ENCODE measurements around the gene APOBEC3F.
"Not testable (repeated sequence)": the region's sequence is repeated elsewhere in the genome, so short reads cannot be mapped to it uniquely, and the experiment has no call there.

APOBEC3F gene

GRCh38 chr22:39027717-39028116 lies 12.9 kb upstream of the APOBEC3F start:
- no peak for DNase-seq (ENCODE audit: low read depth)

GRCh38 chr22:39028281-39028680 lies 12.4 kb upstream of the APOBEC3F start:
- no peak for DNase-seq (ENCODE audit: low read depth)

- no peak for DNase-seq (ENCODE audit: low read depth)
These were observed 11.4 kb upstream of the APOBEC3F start for GRCh38 chr22:39029227-39029626.

GRCh38 chr22:39030705-39031104 lies 10.0 kb upstream of the APOBEC3F start:
- DNase-seq (ENCODE audit: low read depth): no peak

- not testable (repeated sequence) for DNase-seq (ENCODE audit: low read depth)
These were observed 9.0 kb upstream of the APOBEC3F start for GRCh38 chr22:39031434-39032295.

- not testable (repeated sequence) for DNase-seq (ENCODE audit: low read depth)
These were observed 3.6 kb upstream of the APOBEC3F start for GRCh38 chr22:39037071-39037470.

GRCh38 chr22:39039306-39040126 lies 1.1 kb upstream of the APOBEC3F start:
- no peak for DNase-seq (ENCODE audit: low read depth)

- not testable (repeated sequence) for DNase-seq (ENCODE audit: low read depth)
These were observed 518 bp upstream of the APOBEC3F start for GRCh38 chr22:39040155-39040537.

- no peak for DNase-seq (ENCODE audit: low read depth)
These were observed 1.2 kb downstream of the APOBEC3F start for GRCh38 chr22:39041908-39042307.

GRCh38 chr22:39043063-39043462 lies 2.4 kb downstream of the APOBEC3F start:
- DNase-seq (ENCODE audit: low read depth): not testable (repeated sequence)

- not testable (repeated sequence) for DNase-seq (ENCODE audit: low read depth)
These were observed 4.5 kb downstream of the APOBEC3F start for GRCh38 chr22:39045136-39045535.

- DNase-seq (ENCODE audit: low read depth): not testable (repeated sequence)
These were observed 8.8 kb downstream of the APOBEC3F start for GRCh38 chr22:39049486-39049885.

GRCh38 chr22:39051844-39052495 lies 11.3 kb downstream of the APOBEC3F start:
- DNase-seq (ENCODE audit: low read depth): not testable (repeated sequence)

GRCh38 chr22:39055658-39056057 lies 15.0 kb downstream of the APOBEC3F start:
- no peak for DNase-seq (ENCODE audit: low read depth)

GRCh38 chr22:39061290-39061689 lies 20.6 kb downstream of the APOBEC3F start:
- DNase-seq (ENCODE audit: low read depth): not testable (repeated sequence)

- not testable (repeated sequence) for DNase-seq (ENCODE audit: low read depth)
These were observed 21.3 kb downstream of the APOBEC3F start for GRCh38 chr22:39061951-39062350.

- not testable (repeated sequence) for DNase-seq (ENCODE audit: low read depth)
These were observed 23.2 kb downstream of the APOBEC3F start for GRCh38 chr22:39063904-39064303.

- DNase-seq (ENCODE audit: low read depth): not testable (repeated sequence)
These were observed 26.0 kb downstream of the APOBEC3F start for GRCh38 chr22:39066442-39067276.

- no peak for DNase-seq (ENCODE audit: low read depth)
These were observed 27.5 kb downstream of the APOBEC3F start for GRCh38 chr22:39068033-39068785.

GRCh38 chr22:39070186-39070585 lies 29.5 kb downstream of the APOBEC3F start:
- no peak for DNase-seq (ENCODE audit: low read depth)

GRCh38 chr22:39072581-39072981 lies 31.9 kb downstream of the APOBEC3F start:
- not testable (repeated sequence) for DNase-seq (ENCODE audit: low read depth)

All from ELR (cell line).